ENCODE data around the gene SUN1.

The SUN1 gene

GRCh38 chr7:885893-886625 lies 53.8 kb downstream of the SUN1 start:
- no peaks in the 10 kb centered on the region for H3K4me1 Mint-ChIP-seq (ENCODE audit: low read depth)
- no peaks in the 10 kb centered on the region for H3K27me3 Mint-ChIP-seq (ENCODE audit: low read depth)
- H3K27ac Mint-ChIP-seq, result no peak overlapping the region
- no peak for DNase-seq (ENCODE audit: low spot score)
- H3K9me3 Mint-ChIP-seq, result no peaks in the 10 kb centered on the region
- no peak overlapping the region for H3K4me3 Mint-ChIP-seq
- H3K36me3 Mint-ChIP-seq (ENCODE audit: low read depth), result peaks cover 15% of the 10 kb centered on the region

GRCh38 chr7:886626-887487 lies 54.6 kb downstream of the SUN1 start:
- H3K4me3 Mint-ChIP-seq, result no peak overlapping the region
- no peak overlapping the region for H3K27ac Mint-ChIP-seq
- H3K36me3 Mint-ChIP-seq (ENCODE audit: low read depth), result peaks cover 15% of the 10 kb centered on the region

GRCh38 chr7:887488-887820 lies 55.2 kb downstream of the SUN1 start:
- no peaks in the 10 kb centered on the region for H3K9me3 Mint-ChIP-seq
- no peaks in the 10 kb centered on the region for H3K27me3 Mint-ChIP-seq (ENCODE audit: low read depth)
- DNase-seq (ENCODE audit: low spot score), result no peak
- no peak overlapping the region for H3K4me3 Mint-ChIP-seq
- H3K27ac Mint-ChIP-seq, result no peak overlapping the region
- H3K4me1 Mint-ChIP-seq (ENCODE audit: low read depth), result no peaks in the 10 kb centered on the region
- H3K36me3 Mint-ChIP-seq (ENCODE audit: low read depth), result peaks cover 21% of the 10 kb centered on the region

More at GRCh38 chr7:886626-887487, 54.6 kb downstream of the SUN1 start:
- Mint-ChIP-seq H3K4me1 (ENCODE audit: low read depth) (no peaks in the 10 kb centered on the region), H3K9me3 (no peaks in the 10 kb centered on the region), H3K27me3 (ENCODE audit: low read depth) (no peaks in the 10 kb centered on the region)
- no peak for DNase-seq (ENCODE audit: low spot score)

- H3K27ac Mint-ChIP-seq, result no peak overlapping the region
Measured at GRCh38 chr7:888081-889024, 56.1 kb downstream of the SUN1 start.

GRCh38 chr7:889025-889390 lies 56.7 kb downstream of the SUN1 start:
- no peak overlapping the region for H3K27ac Mint-ChIP-seq
- H3K27me3 Mint-ChIP-seq (ENCODE audit: low read depth), result no peaks in the 10 kb centered on the region
- DNase-seq (ENCODE audit: low spot score), result no peak
- H3K4me1 Mint-ChIP-seq (ENCODE audit: low read depth), result peaks cover 2% of the 10 kb centered on the region
- H3K4me3 Mint-ChIP-seq, result no peak overlapping the region
- H3K36me3 Mint-ChIP-seq (ENCODE audit: low read depth), result peaks cover 33% of the 10 kb centered on the region
- no peaks in the 10 kb centered on the region for H3K9me3 Mint-ChIP-seq

More at GRCh38 chr7:888081-889024, 56.1 kb downstream of the SUN1 start:
- Mint-ChIP-seq H3K36me3 (ENCODE audit: low read depth) (peaks cover 29% of the 10 kb centered on the region), H3K27me3 (ENCODE audit: low read depth) (no peaks in the 10 kb centered on the region), H3K9me3 (no peaks in the 10 kb centered on the region), H3K4me3 (no peak overlapping the region), H3K4me1 (ENCODE audit: low read depth) (peaks cover 2% of the 10 kb centered on the region)
- no peak for DNase-seq (ENCODE audit: low spot score)

- Mint-ChIP-seq H3K4me1 (ENCODE audit: low read depth) (peaks cover 2% of the 10 kb centered on the region), H3K27me3 (ENCODE audit: low read depth) (no peaks in the 10 kb centered on the region), H3K27ac (no peak overlapping the region), H3K4me3 (no peak overlapping the region), H3K9me3 (no peaks in the 10 kb centered on the region), H3K36me3 (ENCODE audit: low read depth) (peaks cover 35% of the 10 kb centered on the region)
- no peak for DNase-seq (ENCODE audit: low spot score)
Measured at GRCh38 chr7:889391-889790, 57.1 kb downstream of the SUN1 start.

- Mint-ChIP-seq H3K27me3 (ENCODE audit: low read depth) (no peaks in the 10 kb centered on the region), H3K9me3 (no peaks in the 10 kb centered on the region), H3K36me3 (ENCODE audit: low read depth) (peaks cover 45% of the 10 kb centered on the region), H3K4me1 (ENCODE audit: low read depth) (peaks cover 2% of the 10 kb centered on the region), H3K27ac (no peak overlapping the region), H3K4me3 (no peak overlapping the region)
- no peak for DNase-seq (ENCODE audit: low spot score)
Measured at GRCh38 chr7:890868-891267, 58.6 kb downstream of the SUN1 start.

- Mint-ChIP-seq H3K4me3 (no peak overlapping the region), H3K9me3 (no peaks in the 10 kb centered on the region), H3K27ac (no peak overlapping the region), H3K4me1 (ENCODE audit: low read depth) (peaks cover 2% of the 10 kb centered on the region), H3K27me3 (ENCODE audit: low read depth) (no peaks in the 10 kb centered on the region), H3K36me3 (ENCODE audit: low read depth) (peaks cover 49% of the 10 kb centered on the region)
- no peak for DNase-seq (ENCODE audit: low spot score)
Measured at GRCh38 chr7:891291-891690, 59.0 kb downstream of the SUN1 start.

- Mint-ChIP-seq H3K9me3 (no peaks in the 10 kb centered on the region), H3K27ac (no peak overlapping the region), H3K4me1 (ENCODE audit: low read depth) (peaks cover 2% of the 10 kb centered on the region), H3K36me3 (ENCODE audit: low read depth) (peaks cover 51% of the 10 kb centered on the region), H3K4me3 (no peak overlapping the region), H3K27me3 (ENCODE audit: low read depth) (no peaks in the 10 kb centered on the region)
- DNase-seq (ENCODE audit: low spot score), result no peak
Measured at GRCh38 chr7:891805-892204, 59.5 kb downstream of the SUN1 start.

- no peak overlapping the region for H3K4me3 Mint-ChIP-seq
- DNase-seq (ENCODE audit: low spot score), result no peak
Measured at GRCh38 chr7:892648-893593, 60.6 kb downstream of the SUN1 start.

GRCh38 chr7:893686-894085 lies 61.4 kb downstream of the SUN1 start:
- H3K9me3 Mint-ChIP-seq, result no peaks in the 10 kb centered on the region
- H3K4me1 Mint-ChIP-seq (ENCODE audit: low read depth), result peaks cover 2% of the 10 kb centered on the region
- no peak for DNase-seq (ENCODE audit: low spot score)
- H3K27ac Mint-ChIP-seq, result no peak overlapping the region
- peaks cover 46% of the 10 kb centered on the region for H3K36me3 Mint-ChIP-seq (ENCODE audit: low read depth)
- H3K4me3 Mint-ChIP-seq, result no peak overlapping the region
- no peaks in the 10 kb centered on the region for H3K27me3 Mint-ChIP-seq (ENCODE audit: low read depth)

More at GRCh38 chr7:892648-893593, 60.6 kb downstream of the SUN1 start:
- H3K27ac Mint-ChIP-seq, result no peak overlapping the region
- H3K27me3 Mint-ChIP-seq (ENCODE audit: low read depth), result no peaks in the 10 kb centered on the region
- no peaks in the 10 kb centered on the region for H3K9me3 Mint-ChIP-seq
- H3K4me1 Mint-ChIP-seq (ENCODE audit: low read depth), result peaks cover 2% of the 10 kb centered on the region
- peaks cover 48% of the 10 kb centered on the region for H3K36me3 Mint-ChIP-seq (ENCODE audit: low read depth)

- Mint-ChIP-seq H3K4me1 (ENCODE audit: low read depth) (peaks cover 2% of the 10 kb centered on the region), H3K27ac (no peak overlapping the region), H3K27me3 (ENCODE audit: low read depth) (no peaks in the 10 kb centered on the region), H3K36me3 (ENCODE audit: low read depth) (peaks cover 44% of the 10 kb centered on the region), H3K4me3 (no peak overlapping the region), H3K9me3 (no peaks in the 10 kb centered on the region)
- DNase-seq (ENCODE audit: low spot score), result no peak
Measured at GRCh38 chr7:894164-894867, 62.0 kb downstream of the SUN1 start.

Measured in T-helper 2 cell treated with Interferon-gamma antibody and Interleukin-4, amounts not matched to agents 5 μg/mL and 100 μg/mL, for 36 hours (primary cell).